ENCODE results near the gene CD37.

- TF ChIP-seq CTCF (conservative IDR thresholded peaks at IDR 0.05; ENCODE audit: low read depth, low read length) (no peak), EZH2phosphoT487 (IDR thresholded peaks at IDR 0.05; ENCODE audit: borderline replicate concordance, low read length) (no peak)
These were observed 1.5 kb downstream of the CD37 start for GRCh38 chr19:49336482-49337266.

Measured in PC-3 (cell line).